ENCODE results near the gene NRSN2.
A peak's percentile ranks its signal among the peaks of the same experiment; 100 is the strongest.
"Not testable (repeated sequence)": the region's sequence is repeated elsewhere in the genome, so short reads cannot be mapped to it uniquely, and the experiment has no call there.

Gene NRSN2

GRCh38 chr20:354298-354977 is 7.5 kb downstream of the NRSN2 start:
- DNase-seq (ENCODE audit: low spot score), result peak; percentile 89

DNA sequence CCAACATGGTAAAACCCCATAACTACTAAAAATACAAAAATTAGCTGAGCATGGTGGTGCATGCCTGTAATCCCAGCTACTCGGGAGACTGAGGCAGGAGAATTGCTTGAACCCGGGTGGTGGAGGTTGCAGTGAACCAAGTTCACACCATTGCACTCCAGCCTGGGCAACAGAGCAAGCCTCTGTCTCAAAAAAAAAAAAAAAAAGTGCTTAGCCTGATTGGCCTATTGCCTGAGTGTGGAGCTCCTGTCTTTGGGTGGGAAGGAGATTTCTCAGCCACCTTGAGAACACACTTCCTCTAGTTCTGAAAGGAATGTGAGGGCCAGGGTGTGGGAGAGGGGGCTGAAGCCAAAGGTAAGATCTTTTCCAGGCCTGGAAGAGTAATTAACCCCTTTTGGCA is 9.2 kb downstream of the NRSN2 start:
- DNase-seq (ENCODE audit: low spot score), result not testable (repeated sequence)

GRCh38 chr20:356745-357144 is 9.8 kb downstream of the NRSN2 start:
- no peak for DNase-seq (ENCODE audit: low spot score)

- DNase-seq (ENCODE audit: low spot score), result no peak
Measured at GRCh38 chr20:358891-359555, 12.1 kb downstream of the NRSN2 start.

DNA sequence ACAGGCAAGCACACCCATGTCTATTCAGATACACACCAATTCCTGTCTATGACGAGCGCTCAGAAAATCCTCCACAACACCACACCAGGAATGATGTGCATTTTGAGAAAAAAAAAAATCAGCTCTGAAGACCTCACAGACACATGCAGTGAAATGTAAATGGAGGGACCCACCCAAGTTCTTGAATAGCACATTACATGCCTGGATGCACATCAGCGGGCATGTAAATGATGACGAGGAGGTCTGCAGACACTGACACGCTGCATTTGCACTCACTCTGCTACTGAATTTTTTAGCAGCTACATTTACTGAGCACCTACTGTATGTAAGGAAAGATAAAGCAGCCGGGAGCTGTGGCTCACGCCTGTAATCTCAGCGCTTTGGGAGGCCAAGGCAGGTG is 14.7 kb downstream of the NRSN2 start:
- no peak for DNase-seq (ENCODE audit: low spot score)

DNA sequence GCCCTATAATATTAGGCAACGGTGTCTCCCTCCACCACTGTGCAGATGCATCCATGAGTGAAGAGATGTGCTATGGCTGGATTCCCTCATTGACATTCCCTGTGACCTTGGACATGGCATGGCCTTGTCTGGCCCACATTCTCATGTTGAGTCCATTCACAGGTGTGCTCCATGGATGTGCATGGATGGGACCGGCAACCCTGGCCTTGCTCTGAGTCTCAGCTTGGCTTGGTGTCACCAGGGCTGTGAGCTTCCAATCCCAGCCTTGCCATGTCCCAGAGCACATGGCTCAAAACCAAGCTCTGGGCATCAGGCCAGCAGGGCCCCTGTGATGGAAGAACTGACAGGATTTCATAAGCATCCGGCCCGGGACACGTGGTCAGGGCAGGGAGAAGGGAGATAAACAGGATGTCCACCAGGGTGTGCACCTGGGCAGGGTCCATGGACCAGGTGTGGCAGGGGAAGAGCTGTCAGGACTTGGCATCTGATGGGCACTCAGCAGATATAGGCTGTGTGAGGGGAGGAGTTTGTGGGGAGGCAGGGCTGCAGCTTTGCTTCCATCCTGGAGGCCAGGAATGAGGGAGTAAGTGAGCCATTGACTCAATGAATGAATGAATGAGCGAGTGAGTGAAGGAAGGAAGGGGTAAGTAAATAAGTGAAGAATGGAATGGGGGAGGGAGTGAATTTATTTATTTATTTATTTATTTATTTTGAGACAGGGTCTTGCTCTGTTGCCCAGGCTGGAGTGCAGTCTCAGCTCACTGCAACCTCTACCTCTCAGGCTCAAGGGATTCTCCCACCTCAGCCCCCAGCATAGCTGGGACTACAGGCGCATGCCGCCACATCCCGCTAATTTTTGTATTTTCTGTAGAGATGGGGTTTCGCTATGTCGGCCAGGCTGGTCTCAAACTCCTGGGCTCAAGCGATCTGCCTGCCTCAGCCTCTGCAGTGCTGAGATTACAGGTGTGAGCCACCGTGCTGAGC is 15.7 kb downstream of the NRSN2 start:
- peak; percentile 77 for DNase-seq (ENCODE audit: low spot score)

DNA sequence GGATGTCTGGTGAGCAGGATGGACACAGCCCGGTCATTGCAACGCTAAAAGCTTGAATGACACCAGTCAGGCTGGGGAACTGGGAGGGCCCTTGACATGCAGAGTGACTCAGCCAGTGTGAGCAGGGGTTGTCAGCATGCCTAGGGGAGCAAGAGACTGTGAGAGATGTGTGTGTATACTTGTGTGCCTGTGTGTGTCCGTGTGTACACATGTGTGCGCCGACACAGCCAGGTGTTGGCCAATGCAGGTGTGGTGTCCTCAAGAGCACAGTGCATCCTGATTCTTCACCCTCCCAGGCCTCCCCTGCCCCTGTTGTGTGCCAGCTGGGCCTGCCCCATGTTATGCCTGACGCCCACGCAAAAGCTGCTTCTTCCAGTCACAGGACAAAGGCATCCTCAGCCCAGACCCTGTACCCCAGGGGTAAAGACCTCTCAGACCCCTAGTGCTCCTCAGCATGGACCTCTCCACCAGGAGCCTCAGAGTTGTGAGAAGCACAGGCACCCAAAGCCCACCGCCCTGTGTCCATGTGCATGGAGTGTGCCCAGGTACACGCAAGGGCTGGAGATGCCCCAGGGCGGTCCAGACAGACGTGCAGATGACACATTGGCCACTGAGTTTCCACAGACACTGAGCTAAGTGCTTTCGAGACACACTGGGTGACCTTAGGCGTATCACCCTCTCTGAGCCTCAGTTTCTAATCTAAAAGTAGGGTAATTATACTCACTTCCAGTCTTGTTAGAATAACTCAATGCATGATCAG is 16.6 kb downstream of the NRSN2 start:
- DNase-seq (ENCODE audit: low spot score), result no peak

- DNase-seq (ENCODE audit: low spot score), result no peak
Measured at GRCh38 chr20:364905-365794, 18.2 kb downstream of the NRSN2 start.

- DNase-seq (ENCODE audit: low spot score), result no peak
Measured at GRCh38 chr20:366041-366718, 19.3 kb downstream of the NRSN2 start.

DNA sequence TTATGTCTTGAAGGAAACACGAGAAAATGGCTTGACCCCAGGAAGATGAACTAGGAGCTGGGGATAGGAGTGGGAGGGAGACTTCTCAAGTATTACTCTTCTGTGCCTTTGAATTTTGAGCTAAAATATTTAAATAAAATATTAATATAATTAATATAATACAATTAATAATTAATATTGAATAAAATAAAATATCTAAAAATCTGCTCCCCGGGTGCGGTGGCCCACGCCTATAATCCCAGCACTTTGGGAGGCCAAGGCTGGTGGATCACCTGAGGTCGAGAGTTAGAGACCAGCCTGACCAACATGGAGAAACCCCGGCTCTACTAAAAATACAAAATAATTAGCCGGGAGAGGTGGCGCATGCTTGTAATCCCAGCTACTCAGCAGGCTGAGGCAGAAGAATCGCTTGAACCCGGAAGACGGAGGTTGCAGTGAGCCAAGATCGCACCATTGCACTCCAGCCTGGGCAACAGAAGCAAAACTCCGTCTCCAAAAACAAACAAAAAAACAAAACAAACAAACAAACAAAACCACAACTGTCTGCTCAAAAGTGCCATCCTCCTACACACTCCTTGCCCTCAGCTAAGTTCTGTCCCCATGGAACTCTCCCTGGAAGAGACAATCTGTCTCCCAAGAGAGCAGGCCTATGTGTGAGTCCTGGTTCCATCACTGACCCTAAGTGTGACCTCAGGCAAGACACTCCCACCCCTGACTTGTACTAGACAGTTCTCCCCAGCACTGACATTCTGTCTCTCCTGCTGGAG is 20.0 kb downstream of the NRSN2 start:
- no peak for DNase-seq (ENCODE audit: low spot score)

DNA sequence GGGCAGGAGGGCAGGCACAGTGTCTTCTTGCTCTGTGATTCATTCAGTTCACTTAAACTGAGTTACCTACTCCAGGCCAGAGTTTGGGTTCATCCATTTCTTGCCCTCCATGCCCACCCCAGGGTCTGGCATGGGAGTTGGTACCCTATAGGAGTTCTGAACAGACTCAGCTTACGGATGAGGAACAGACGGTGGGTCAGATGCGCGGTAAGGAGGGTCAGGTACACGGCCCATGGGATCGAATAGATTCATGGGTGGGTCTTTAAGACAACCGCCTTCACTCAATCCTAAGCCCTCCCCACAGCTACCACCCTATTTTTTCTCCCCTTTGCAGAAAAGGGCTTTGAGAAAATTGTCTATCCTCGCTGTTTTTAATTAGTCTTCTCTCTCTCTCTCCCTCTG is 20.6 kb downstream of the NRSN2 start:
- no peak for DNase-seq (ENCODE audit: low spot score)

DNA sequence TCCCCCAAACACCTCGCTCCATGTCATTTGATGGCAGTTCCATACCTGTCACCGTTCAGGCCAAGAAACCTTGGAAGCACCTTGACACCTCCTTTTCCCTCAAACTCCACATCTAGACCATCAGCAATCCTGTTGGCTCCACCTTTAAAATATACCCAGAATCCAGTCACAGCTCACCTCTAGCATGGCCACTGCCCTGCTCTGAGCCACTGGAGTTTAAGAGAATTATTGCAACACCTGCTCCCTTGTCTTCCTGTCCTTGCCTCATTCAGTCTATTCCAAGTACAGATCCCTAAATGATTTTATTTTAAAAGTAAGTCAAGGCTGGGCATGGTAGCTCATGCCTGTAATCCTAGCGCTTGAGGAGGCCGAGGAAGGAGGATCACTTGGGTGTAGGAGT is 22.0 kb downstream of the NRSN2 start:
- DNase-seq (ENCODE audit: low spot score), result no peak

DNA sequence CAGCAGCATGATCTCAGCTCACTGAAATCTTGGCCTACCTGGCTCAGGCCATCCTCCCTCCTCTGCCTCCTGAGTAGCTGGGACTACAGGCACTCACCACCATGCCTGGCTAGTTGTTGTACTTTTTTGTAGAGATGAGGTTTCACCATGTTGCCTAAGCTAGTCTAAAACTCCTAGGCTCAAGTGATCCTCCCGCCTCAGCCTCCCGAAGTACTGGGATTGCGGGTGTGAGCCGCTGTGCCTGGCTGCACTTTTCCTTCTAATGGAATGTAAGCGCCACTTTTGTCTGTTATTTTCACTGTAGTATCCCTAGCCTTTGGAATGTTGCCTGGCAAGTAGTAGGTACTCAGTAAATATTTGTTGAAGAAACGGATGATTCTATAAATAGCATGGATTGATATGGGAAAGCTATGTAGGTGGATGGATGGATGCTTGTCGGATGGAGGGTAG is 23.3 kb downstream of the NRSN2 start:
- DNase-seq (ENCODE audit: low spot score), result no peak

DNA sequence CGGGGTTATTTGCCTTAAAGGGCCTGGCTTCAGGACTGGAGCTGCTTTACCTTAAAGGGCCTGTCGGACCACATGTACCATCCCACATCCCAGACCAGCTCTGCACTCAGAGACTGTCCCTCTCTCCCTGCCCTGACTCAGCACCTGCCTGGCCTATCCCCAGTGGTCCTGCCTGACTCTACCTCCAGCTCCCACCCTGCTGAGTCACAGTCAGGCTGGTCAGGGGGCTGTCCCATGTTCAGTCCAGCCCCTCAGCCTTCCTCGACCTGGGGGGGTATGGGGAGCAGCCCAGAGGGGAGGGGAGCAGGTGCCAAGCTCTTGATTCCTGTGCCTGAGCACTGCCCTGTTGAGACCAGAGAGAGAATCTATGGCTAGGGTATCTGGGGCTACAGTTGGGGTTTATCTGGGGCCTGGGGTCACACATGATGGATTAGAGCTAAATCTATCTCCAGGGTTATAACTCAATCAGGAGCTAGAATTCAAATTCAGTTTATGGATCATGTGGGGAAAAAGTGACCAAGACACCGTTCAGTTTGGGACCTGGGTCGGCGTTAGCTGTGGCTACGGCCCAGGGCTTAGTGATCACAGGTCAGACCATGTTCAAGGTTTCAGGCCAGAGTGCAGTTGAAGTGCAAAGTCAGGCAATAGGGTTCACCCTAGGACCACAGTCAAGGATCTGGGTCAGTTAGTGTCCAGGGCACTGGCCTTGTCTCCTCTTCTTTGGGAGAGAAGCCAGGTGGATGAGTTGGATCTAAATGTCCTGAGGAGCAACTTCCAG is 24.3 kb downstream of the NRSN2 start:
- no peak for DNase-seq (ENCODE audit: low spot score)

DNA sequence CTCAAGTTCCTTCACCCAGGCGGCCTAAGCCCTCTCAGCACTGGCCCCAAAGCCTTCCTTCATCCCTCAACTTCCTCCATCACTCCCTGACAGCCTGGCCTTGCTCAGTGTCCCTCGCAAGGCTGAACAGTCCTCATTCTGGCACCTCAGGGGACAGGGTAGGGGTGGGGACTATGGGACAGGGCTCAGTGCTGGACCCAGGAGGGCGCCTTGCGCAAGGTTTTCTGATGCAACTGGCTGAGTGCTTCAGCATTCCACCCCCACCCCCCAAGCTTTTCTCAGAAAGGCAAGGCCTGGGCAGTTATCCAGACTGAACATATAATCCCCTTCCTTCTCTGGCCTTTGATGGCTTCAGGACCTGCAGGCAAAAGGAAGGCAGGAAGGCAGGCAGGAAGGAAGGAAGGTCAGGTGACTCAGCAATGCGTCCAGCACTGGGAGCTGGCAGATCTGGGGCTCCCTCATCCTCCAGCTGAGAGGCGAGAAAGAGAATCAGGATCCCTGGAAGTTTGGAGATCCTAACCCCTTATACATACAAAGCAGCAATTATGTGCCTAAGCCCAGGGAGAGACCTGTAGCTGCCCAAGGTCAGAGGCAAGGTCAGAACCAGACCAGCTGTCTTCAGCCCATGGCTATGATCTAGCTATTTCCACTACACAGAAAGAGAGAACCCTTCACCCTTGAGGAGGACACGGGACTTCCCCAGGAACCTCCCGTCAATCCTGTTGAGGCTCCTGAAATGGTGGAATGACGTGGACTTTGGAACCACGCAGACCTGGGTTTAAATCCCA is 25.0 kb downstream of the NRSN2 start:
- peak; percentile 63 for DNase-seq (ENCODE audit: low spot score)

DNA sequence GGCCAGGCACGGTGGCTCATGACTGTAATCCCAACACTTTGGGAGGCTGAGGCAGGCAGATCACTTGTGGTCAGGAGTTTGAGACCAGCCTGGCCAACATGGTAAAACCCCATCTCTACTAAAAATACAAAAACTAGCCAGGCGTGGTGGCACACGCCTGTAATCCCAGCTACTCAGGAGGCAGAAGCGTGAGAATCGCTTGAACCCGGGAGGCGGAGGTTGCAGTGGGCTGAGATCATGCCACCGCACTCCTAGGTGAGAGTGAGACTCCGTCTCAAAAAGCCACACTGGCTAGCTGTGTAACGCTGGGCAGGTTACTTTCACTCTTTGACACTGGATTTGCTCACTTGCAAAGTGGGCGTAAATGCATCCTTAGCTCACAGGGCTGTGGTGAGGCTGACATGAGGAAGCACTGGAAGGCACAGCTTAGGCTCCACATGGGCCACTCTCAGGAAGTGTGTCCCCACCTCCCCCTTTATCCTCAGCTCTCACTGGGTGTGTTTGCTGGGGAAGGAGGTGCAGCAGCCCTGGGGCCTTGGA is 25.7 kb downstream of the NRSN2 start:
- DNase-seq (ENCODE audit: low spot score), result not testable (repeated sequence)

GRCh38 chr20:373171-373890 is 26.4 kb downstream of the NRSN2 start:
- DNase-seq (ENCODE audit: low spot score), result peak; percentile 79
